HG03103 (cell line): ENCODE results near the gene RAB11FIP2.

Experiments used
- ATAC-seq: cut with Tn5 transposase; IDR thresholded peaks from one replicate; pipeline ENCODE4 v1.9.1; 2021; ENCODE audit warnings: low read depth; ENCODE audit not compliant: unreplicated experiment

RAB11FIP2 gene

GRCh38 chr10:118035354-118036005, 11.3 kb downstream of the RAB11FIP2 start:
- no peak for ATAC-seq

- no peak for ATAC-seq
Observed at GRCh38 chr10:118034791-118035261, 11.9 kb downstream of the RAB11FIP2 start.

- ATAC-seq: no peak
Observed at GRCh38 chr10:118033905-118034304, 12.8 kb downstream of the RAB11FIP2 start.

- ATAC-seq: no peak
Observed at GRCh38 chr10:118032564-118032963, 14.2 kb downstream of the RAB11FIP2 start.

- no peak for ATAC-seq
Observed at GRCh38 chr10:118031351-118032075, 15.2 kb downstream of the RAB11FIP2 start.

- peak; percentile 89 for ATAC-seq
Observed at GRCh38 chr10:118028619-118029018, 18.1 kb downstream of the RAB11FIP2 start.

- ATAC-seq: no peak
Observed at GRCh38 chr10:118027397-118027796, 19.3 kb downstream of the RAB11FIP2 start.

- no peak for ATAC-seq
Observed at GRCh38 chr10:118026936-118027335, 19.8 kb downstream of the RAB11FIP2 start.

GRCh38 chr10:118020365-118020764, 26.4 kb downstream of the RAB11FIP2 start:
- no peak for ATAC-seq

- no peak for ATAC-seq
Observed at GRCh38 chr10:118017850-118018249, 28.9 kb downstream of the RAB11FIP2 start.

GRCh38 chr10:118017071-118017740, 29.5 kb downstream of the RAB11FIP2 start:
- ATAC-seq: no peak

- ATAC-seq: no peak
Observed at GRCh38 chr10:118012952-118013525, 33.7 kb downstream of the RAB11FIP2 start.

GRCh38 chr10:118007773-118008172, 39.0 kb downstream of the RAB11FIP2 start:
- ATAC-seq: no peak

GRCh38 chr10:118003126-118003525, 43.6 kb downstream of the RAB11FIP2 start:
- no peak for ATAC-seq

GRCh38 chr10:118002581-118002980, 44.2 kb downstream of the RAB11FIP2 start:
- no peak for ATAC-seq

- no peak for ATAC-seq
Observed at GRCh38 chr10:117997673-117998072, 49.1 kb downstream of the RAB11FIP2 start.

GRCh38 chr10:117996709-117997108, 50.0 kb downstream of the RAB11FIP2 start:
- no peak for ATAC-seq

- ATAC-seq: no peak
Observed at GRCh38 chr10:117994771-117995170, 52.0 kb downstream of the RAB11FIP2 start.

- no peak for ATAC-seq
Observed at GRCh38 chr10:117993166-117993565, 53.6 kb downstream of the RAB11FIP2 start.

- no peak for ATAC-seq
Observed at GRCh38 chr10:117991701-117992100, 55.0 kb downstream of the RAB11FIP2 start.

- ATAC-seq: no peak
Observed at GRCh38 chr10:117989962-117990361, 56.8 kb downstream of the RAB11FIP2 start.
